GM18505 (cell line): ENCODE measurements around the gene RTP3.
"Not testable (repeated sequence)": the region's sequence is repeated elsewhere in the genome, so short reads cannot be mapped to it uniquely, and the experiment has no call there.

Source experiments
- ATAC-seq: cut with Tn5 transposase; IDR thresholded peaks from one replicate; pipeline ENCODE4 v1.9.1; 2021; ENCODE audit not compliant: unreplicated experiment
- POLR2A ChIP-seq: IDR thresholded peaks from 4 replicates; pipeline ENCODE4 v1.6.1; 2011; ENCODE audit warnings: borderline replicate concordance; ENCODE audit not compliant: insufficient read depth, insufficient read length; ENCODE audit errors: extremely low read depth

Gene RTP3

DNA sequence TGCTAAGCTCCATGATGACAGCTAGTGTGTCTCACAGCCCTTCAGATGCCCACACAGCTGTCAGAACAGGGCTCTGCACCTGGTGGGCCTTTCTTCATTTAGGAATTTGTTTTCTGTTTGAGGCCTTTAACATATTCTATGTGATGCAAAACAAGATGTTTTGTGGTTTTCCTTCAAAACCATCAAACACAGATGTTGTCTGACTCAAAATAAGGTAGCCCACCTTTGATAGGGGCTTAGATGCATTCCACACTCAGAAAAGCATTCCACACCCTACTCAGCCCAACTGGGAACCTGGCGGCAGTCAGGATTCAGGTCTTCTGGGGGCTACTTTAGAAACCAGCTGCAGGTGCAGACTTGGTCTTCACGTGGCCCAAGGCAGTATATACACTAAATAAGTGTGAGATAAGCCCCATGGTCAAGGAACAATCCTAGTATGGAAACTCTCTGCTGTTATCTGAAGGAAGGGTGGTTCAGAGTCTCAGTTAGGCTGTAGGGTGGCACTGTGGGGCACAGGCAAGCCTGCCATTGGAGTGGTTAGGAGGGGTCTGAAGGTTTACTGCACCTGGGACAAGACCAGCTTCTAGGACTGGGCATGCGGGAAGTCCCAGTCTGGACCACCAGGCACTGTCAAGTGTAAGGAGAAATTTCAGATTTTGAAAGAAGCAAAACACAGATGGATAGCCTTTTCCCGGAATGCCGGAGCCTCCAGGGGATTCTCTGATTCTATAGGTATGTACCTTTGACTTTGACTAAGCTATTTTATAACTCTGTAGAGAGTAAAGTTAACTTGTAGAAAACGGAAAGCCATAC is 48.2 kb downstream of the RTP3 start:
- no peak for ATAC-seq
- TF ChIP-seq POLR2A, result no peak

DNA sequence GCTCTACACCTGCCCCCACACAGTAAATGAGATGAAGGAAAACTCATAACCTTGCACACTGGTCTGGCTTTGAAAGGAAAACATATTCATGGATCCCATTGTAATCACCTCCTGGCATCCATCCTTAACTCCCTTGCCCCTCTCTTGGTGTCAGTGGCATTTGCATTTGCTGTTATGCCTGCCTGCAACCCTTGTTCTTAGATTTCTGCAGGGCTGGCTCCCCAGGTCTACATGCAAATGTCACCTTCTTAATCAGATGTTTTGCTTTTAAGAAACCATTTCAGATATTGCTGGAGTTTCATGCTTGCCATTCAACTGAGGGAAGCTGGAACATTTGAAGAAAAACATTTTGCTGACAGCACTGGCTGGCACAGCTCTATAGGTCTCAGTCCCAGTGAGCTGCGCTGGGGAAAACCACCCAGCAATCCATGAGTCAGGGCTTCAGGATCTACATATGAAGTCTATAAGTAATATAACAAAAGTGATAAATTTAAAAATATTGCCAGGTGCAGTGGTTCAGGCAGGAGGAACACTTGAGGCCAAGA is 49.2 kb downstream of the RTP3 start:
- ATAC-seq, result no peak
- no peak for TF ChIP-seq POLR2A

DNA sequence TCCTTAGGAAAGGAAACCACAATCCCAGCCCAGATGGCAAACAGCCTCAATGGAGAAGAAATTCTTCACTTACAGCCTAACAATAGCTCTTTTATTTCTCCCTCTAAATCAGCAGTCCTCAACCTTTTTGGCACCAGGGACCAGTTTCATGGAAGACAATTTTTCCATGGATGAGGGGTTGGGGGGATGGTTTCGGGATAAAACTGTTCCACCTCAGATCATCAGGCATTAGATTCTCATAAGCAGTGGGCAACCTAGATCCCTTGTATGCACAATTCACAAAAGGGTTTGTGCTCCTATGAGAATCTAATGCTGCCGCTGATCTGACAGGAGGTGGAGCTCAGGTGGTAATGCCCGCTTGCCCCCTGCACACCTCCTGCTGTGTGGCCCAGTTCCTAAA is 50.8 kb downstream of the RTP3 start:
- not testable (repeated sequence) for ATAC-seq

DNA sequence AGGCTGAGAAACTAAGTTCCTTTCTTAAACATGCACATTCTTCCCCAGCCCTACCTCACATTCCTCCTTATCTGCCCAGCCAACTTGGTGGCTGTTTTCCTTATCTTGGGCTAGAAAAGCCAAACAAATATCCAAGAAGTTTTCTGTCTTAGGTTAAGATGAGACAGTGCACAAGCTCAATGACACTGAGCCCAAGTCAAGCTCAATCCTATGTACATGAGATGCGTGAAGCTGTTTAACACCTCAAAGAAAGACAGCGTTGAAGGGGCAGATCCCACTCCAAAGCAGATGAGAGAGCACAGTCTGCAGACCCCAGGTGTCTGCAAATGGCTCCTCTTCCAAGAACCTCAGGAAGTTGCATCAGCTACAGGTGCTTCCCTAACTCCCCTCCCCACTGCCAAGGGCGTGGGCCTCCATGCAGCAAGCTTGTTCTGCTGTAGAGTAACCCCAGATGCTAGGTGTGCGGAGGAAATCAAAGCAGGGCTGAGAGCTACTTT is 51.7 kb downstream of the RTP3 start:
- TF ChIP-seq POLR2A, result no peak
- ATAC-seq, result no peak

DNA sequence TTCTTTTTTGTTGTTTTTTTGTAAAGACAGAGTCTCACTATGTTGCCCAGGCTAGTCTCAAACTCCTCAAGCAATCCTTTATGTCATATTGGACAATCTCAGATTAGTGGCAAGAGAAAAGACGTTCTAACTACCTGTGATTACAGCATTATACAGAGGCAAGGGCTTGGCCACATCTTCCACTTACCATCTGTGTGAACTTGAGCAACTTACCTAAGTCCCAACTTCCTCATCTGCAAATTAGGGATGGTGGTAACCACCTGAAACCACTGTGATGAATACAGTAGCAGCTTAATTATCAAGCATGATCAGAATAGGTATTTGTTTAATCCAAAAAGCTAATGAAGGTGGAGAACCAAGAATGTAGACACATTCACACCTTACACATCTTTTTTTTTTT is 52.2 kb downstream of the RTP3 start:
- TF ChIP-seq POLR2A, result no peak

More for the DNA sequence above, 52.2 kb downstream of the RTP3 start:
- ATAC-seq, result no peak
